NT2/D1 (cell line): ENCODE measurements around the gene NFKBIE.
A peak's percentile ranks its signal among the peaks of the same experiment; 100 is the strongest.

ENCODE experiments used
- DNase-seq: peaks from one replicate; pipeline ENCODE4 v3.0.0-alpha.2; 2011; ENCODE audit warnings: low read depth, low spot score
- H3K27me3 ChIP-seq: 2 replicates; pipeline ENCODE4 v1.6.0; 2011; ENCODE audit warnings: mild to moderate bottlenecking; ENCODE audit not compliant: insufficient read length, insufficient read depth
- H3K36me3 ChIP-seq: 2 replicates; pipeline ENCODE4 v1.6.1; 2011; ENCODE audit warnings: mild to moderate bottlenecking, low read length, mixed read lengths; ENCODE audit not compliant: insufficient read depth, insufficient read length
- H3K4me1 ChIP-seq: 2 replicates; pipeline ENCODE4 v1.5.1; 2011; ENCODE audit not compliant: insufficient read depth, insufficient read length
- H3K4me3 ChIP-seq: 2 replicates; pipeline ENCODE4 v1.5.1; 2011; ENCODE audit warnings: low read depth; ENCODE audit not compliant: insufficient read length
- H3K9ac ChIP-seq: 2 replicates; pipeline ENCODE4 v1.6.0; 2011; ENCODE audit warnings: low read depth; ENCODE audit not compliant: insufficient read length
- H3K9me3 ChIP-seq: 2 replicates; pipeline ENCODE4 v1.5.1; 2011; ENCODE audit warnings: mild to moderate bottlenecking, low read length; ENCODE audit not compliant: insufficient read depth
- SUZ12 ChIP-seq: IDR thresholded peaks from 2 replicates; pipeline ENCODE4 v1.6.1; 2011; ENCODE audit not compliant: insufficient read length, insufficient read depth; ENCODE audit errors: extremely low read depth
- YY1 ChIP-seq: IDR thresholded peaks from 2 replicates; pipeline ENCODE4 v1.6.1; 2011; ENCODE audit not compliant: insufficient read length, insufficient read depth
- ZNF274 ChIP-seq: IDR thresholded peaks from 2 replicates; pipeline ENCODE4 v1.6.1; 2011; ENCODE audit warnings: mild to moderate bottlenecking, low read depth, low read length

NFKBIE gene

GRCh38 chr6:44257753-44258324 is 7.5 kb downstream of the NFKBIE start:
- Histone ChIP-seq H3K9me3 (no peaks in the 10 kb centered on the region), H3K4me3 (peak overlapping the region; percentile 39), H3K36me3 (peaks cover 83% of the 10 kb centered on the region), H3K27me3 (no peaks in the 10 kb centered on the region), H3K9ac (peak overlapping the region; percentile 89), H3K4me1 (peaks cover 10% of the 10 kb centered on the region)
- TF ChIP-seq ZNF274 (no peak), YY1 (no peak), SUZ12 (no peak)
- DNase-seq: no peak

DNA sequence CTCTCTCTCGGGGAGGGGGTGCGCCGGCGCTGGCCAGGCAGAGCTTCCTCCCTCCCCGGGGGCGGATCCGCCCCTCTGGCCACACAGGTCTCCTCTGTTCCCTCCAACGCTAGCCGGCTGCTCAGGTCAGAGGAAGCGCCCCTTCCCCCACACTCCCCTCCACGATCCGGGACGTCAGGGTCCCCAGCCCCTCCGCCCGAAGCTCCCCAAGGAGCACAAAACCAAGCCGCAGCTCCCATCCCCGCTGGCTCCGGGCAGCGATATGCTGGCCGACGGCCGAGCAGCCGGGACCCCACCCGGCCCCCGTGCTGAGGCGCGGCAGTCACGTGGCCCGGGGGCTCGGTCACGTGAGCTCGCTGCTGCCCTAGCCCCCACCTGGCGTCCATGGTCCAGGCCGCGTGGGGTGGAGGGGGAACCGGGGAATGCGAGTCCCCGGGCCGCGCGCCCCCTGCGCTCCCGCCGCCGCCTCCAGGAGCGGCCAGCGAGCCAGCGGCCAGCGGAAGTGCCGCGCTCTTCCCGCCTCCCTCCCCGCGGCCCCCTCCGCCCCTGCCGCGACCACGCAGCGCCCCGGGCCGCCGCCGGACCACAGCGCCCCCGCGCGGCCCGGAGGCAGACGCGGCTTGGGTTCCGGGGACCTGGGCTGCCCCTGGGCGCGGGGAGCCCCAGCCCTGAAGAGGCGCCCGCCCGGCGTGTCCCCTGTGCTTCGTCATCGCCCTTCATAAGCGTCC is 8.2 kb downstream of the NFKBIE start, which contains the start of gene SLC35B2:
Gene SLC35B2 (minus strand): TSS at position 504 of the 728 bp plus-strand sequence. CDS start 118 bp downstream, at position 386.
- Histone ChIP-seq H3K9ac (peak within 1 kb of the TSS; percentile 89), H3K4me3 (peak within 1 kb of the TSS; percentile 80), H3K36me3 (peaks cover 83% of the 10 kb centered on the region), H3K4me1 (peaks cover 4% of the 10 kb centered on the region), H3K9me3 (no peaks in the 10 kb centered on the region), H3K27me3 (no peaks in the 10 kb centered on the region)
- TF ChIP-seq SUZ12 (no peak), YY1 (no peak), ZNF274 (no peak)
- no peak for DNase-seq

DNA sequence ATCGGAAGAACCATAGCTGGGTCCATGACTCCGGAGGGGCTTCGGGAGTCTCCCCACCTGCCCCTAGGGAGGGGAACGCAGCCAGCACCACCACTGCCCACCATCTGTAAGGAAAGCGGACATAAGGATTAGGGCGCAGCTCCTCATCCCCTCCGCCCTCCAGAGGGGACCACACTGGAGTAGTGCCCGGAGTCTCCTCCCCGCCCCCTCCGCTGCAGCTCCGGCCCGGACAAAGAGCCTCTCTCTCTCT is 8.7 kb downstream of the NFKBIE start:
- Histone ChIP-seq H3K36me3 (peaks cover 83% of the 10 kb centered on the region), H3K4me3 (peak overlapping the region; percentile 80), H3K9me3 (no peaks in the 10 kb centered on the region), H3K27me3 (no peaks in the 10 kb centered on the region), H3K9ac (peak overlapping the region; percentile 89), H3K4me1 (peaks cover 3% of the 10 kb centered on the region)
- DNase-seq: no peak
- no peak for TF ChIP-seq YY1

DNA sequence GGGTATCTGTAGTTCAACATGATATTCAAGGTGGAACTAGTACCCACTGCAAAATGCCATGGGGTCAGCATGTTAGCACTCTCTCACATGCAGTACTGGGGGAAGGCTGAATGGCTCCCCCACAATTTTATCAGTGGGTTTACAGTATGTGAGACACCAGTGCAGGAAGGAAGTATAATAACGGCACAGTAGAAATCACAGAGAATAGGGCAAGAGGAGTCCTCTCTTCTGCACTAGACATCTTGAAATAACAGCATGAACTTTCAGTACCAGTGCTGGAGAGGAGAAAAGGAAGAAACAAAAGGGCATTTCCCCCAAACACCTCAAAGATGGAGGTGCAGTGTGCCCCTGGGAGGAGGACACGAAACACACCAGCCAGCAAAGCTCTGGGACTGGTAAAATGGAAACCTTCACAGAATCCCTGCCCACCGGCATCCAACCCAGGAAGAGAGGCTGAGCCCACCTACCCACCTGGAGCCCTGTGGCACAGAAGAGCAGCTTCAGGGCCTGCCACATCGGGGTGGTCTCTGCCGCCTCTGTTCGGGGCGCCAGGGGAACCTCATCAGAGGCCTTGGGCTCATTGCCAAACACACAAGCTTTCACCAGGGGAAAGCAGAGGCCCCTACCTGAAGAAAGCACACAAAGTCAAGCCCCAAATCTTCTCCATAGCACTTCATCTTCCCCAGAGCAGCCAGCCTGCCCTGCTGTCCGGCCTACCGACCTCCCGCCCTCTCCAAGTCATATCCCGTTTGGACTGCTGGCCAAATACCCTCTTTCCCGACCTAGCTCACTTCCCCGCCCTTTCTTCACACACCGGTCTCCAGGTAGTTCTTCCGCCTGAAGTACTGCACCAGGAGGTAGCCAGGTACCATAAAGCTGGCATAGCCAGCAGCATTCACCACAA is 9.2 kb downstream of the NFKBIE start:
- H3K27me3 ChIP-seq: no peaks in the 10 kb centered on the region
- H3K4me1 ChIP-seq: peaks cover 3% of the 10 kb centered on the region
- TF ChIP-seq SUZ12 (no peak), ZNF274 (no peak), YY1 (no peak)
- H3K9ac ChIP-seq: peak overlapping the region; percentile 89
- H3K36me3 ChIP-seq: peaks cover 84% of the 10 kb centered on the region
- no peak for DNase-seq
- H3K9me3 ChIP-seq: no peaks in the 10 kb centered on the region
- H3K4me3 ChIP-seq: peak overlapping the region; percentile 80

DNA sequence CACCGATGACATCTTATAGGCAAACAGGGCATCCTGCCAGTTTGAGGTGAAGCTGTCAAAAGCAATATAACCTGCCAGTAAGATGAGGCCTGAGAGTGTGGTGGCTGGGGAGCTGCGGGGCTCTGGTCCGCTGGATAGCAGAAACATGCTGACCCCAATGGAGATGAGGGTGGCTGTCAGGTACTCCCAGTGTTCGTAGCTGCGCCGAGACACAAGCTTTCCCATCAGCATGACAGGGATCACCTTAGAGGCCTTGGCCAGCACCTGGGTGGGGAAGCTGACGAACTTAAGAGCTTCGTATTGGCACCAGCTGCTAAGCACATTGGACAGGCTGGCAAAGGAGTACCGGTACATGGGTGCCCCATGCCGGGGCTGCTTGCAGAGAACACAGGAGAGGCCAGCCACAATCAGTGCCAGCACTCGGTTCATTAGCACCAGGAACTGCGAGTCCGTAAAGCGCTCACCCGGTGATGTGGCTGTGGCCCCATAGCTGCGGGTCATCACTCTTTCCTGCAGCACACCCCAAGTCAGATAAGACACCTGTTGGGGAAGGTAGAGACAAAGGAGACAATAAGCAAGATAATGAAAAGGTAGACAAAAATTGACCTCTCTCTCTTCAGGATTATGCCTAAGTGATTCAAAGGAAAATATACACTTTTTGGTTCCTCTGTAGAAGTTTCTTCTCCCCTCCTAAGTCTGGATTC is 10.1 kb downstream of the NFKBIE start:
- Histone ChIP-seq H3K9ac (peak overlapping the region; percentile 11), H3K27me3 (no peaks in the 10 kb centered on the region), H3K4me1 (peaks cover 3% of the 10 kb centered on the region), H3K36me3 (peaks cover 84% of the 10 kb centered on the region), H3K4me3 (no peak overlapping the region), H3K9me3 (no peaks in the 10 kb centered on the region)
- TF ChIP-seq SUZ12 (no peak), YY1 (no peak), ZNF274 (no peak)
- no peak for DNase-seq

GRCh38 chr6:44254191-44255104 is 10.9 kb downstream of the NFKBIE start:
- TF ChIP-seq YY1 (no peak), SUZ12 (no peak), ZNF274 (no peak)
- Histone ChIP-seq H3K36me3 (peaks cover 84% of the 10 kb centered on the region), H3K9ac (no peak overlapping the region), H3K4me3 (no peak overlapping the region), H3K4me1 (peaks cover 3% of the 10 kb centered on the region), H3K9me3 (no peaks in the 10 kb centered on the region), H3K27me3 (no peaks in the 10 kb centered on the region)
- no peak for DNase-seq
